CD4-positive, alpha-beta T cell treated with Interferon alpha-2 for 1 hour (primary cell): ENCODE data around the gene SYMPK.

ENCODE experiments used
- DNase-seq, 2 donors: peaks; one replicate each; pipeline ENCODE4 v3.0.0-alpha.2; 2020 to 2022

The SYMPK gene

DNA sequence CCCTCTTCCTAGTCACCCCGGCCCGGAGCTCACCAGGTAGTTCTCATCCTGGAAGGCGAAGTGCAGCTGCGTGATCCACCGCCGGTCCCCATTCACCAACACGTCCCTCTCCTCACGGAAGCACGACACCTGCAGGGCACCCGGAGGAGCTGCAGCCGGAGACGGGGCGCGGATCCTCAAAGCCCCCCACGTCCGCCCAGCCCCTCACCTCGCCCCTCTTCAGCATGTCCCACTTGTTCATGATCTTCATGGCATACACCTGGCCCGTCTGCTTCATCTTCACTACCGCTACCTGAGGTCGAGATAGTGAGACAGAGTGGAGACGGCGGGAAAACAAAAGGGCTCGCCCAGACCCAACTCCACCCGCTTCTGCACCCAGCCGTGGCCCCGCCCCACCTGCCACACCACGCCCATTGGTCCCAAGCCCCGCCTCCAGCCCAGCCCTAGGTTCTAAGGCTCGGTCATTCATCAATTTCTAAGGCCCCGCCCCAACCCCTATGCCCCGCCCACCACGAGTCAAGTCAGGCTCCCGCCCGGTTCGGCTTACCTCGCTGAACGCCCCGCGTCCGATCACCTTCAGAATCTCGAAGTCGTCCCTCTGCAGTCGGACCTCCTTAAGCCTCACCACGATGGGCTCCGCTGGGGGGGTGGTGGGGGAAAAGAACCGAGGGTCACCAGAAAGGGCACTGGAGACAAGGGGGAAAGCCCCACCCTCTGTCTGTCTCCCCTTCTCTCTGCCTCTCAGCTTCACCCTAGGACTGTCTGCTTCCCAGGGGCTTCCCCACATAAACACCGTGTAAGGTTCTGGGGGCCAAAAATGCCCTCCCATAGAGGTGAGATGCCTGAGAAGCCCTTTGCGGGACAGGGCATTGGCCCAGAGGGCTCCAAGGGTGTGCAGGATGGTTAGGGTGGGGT is 83.5 kb downstream of the SYMPK start:
- peak; percentile 84 to 89 for DNase-seq

GRCh38 chr19:45778010-45778661 is 84.8 kb downstream of the SYMPK start:
- no peak for DNase-seq

DNA sequence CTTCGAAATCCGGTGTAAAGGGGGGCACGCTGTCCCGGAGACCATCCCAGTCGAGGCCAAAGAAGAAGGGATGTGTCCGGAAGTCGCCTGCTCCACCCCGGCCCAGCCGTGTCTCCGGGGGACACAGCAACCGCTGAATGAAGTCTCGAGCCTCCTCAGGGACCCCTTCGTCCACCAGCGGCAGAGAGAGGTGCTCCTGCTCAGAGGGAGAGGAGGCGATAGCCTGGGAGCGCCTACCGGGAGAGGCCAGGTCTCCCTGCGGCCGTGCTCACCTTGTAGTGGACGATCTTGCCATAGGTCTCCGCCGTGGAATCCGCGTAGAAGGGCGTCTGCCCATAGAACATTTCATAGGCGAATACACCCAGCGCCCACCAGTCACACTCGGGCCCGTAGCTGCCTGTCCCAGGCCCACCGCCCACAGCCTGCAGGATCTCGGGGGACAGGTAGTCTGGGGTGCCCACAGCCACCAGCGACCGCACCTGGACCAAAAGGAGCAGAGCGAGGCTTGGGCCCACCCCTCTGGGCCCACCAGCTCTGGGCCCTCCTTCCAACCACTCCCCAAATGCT is 85.5 kb downstream of the SYMPK start:
- no peak for DNase-seq

DNA sequence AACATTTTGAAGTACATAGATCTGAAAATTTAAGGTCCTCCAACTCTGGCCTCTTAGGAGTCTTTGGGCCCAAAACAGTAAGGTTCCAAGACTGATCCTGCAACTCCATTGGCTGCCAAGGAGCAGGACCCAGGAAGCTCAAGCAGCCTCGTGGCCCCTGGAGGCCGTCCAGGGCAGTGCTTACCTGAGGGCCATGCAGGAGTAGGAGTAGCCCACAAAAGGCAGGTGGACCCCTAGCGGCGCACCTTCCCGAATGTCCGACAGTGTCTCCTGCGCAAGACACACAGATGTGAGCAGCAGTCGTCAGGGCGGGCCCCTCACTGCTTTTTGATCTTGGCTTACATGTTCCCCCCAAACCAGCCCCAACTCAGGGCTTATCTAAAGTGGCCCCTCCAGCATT is 88.2 kb downstream of the SYMPK start:
- no peak for DNase-seq

- DNase-seq = no peak
Observed at GRCh38 chr19:45773384-45773783, 89.6 kb downstream of the SYMPK start.

DNA sequence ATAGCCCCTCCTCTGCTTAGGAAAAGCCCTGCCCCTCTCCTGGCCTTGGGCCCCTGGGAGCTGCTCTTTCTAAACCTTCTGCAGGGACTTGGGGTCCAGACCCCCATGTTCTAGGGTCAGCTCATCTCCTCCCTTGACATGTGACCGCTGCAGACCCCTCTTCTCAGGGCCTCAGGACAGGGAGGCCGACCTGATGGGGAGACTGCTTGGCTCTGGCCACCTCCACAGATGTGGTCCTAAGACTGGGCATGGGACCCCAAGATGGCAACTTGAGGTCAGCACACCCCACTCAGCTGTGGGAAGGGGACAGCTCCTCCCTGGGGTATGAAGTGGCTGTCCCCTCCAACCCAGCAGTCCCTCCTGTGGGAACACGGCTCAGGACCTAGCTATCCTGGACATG is 90.0 kb downstream of the SYMPK start:
- DNase-seq = no peak

GRCh38 chr19:45772130-45772840 is 90.7 kb downstream of the SYMPK start:
- no peak for DNase-seq

- no peak for DNase-seq
Observed at GRCh38 chr19:45771311-45771933, 91.5 kb downstream of the SYMPK start.

- DNase-seq = peak; percentile 88 to 92
Observed at GRCh38 chr19:45770192-45771101, 92.5 kb downstream of the SYMPK start.

GRCh38 chr19:45769821-45770191 is 93.1 kb downstream of the SYMPK start:
- no peak for DNase-seq

DNA sequence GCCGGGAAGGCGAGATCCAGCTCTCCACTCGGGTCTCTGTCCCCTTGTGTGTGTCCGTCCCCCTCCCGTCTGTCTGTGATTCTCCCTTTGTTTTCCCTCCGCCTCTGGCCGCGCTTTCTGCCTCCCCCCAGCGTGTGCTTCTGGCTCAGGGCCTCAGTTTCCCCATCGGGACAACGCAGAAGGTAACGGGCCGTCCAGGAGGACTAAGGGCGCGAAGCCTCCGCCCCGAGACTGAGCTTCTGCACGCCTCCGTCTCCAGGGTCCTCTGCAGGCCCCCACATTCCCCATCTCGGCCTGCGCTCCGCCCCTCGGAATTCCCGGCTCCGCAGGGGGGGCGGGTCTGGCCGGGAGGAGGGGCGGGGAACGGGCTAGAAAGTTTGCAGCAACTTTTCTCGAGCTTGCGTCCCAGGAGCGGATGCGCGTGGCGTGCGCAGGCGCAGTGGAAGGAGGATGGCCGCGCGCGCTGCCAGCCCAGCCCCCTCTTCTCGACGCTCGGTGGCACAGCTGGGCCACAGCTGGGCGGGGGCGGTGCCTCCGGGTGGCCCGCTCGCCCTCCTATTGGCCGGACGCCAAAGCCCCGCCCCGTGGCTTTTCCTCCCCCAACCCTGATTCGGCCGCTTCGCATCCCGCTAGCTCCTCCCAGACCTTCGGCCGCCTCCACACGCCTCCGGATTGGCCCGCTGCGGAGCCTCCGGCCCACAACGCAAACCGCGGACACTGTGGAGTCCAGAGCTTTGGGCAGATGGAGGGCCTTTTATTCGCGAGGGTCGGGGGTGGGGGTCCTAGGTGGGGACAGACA is 93.8 kb downstream of the SYMPK start, which contains the start of gene SIX5:
Gene SIX5, minus strand, starts transcription at position 269 of the 799 bp plus-strand sequence. CDS start 408 bp downstream, outside the sequence.
- peak; percentile 95 to 97 for DNase-seq

GRCh38 chr19:45768655-45768983 is 94.3 kb downstream of the SYMPK start:
- peak; percentile 30 to 53 for DNase-seq

- DNase-seq = no peak
Observed at GRCh38 chr19:45767881-45768654, 94.9 kb downstream of the SYMPK start.

GRCh38 chr19:45767410-45767880 is 95.5 kb downstream of the SYMPK start:
- DNase-seq = no peak

DNA sequence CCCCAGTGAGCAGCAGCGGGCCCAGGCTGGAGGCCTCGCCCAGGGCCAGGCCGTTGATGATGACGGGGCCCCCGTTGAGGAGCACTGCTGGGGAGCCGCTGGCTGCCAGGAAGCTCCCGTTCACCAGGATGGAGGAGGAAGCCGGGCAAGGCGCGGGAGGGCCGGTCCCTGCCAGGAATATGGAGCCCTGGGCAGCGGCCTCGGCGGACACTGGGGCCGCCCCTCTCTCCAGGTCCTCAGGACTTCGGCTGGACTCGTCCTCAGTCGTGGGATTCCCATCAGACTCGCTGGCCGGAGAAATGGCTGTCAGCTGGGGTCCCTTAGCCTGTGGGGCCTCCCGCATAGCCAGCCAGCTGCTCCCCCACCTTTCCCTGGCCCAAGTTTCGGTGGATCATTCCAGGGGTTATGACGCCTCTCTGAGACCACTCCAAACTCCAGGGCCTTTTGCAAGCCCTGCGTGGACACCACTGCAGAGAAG is 96.0 kb downstream of the SYMPK start:
- no peak for DNase-seq

GRCh38 chr19:45766296-45766868 is 96.6 kb downstream of the SYMPK start:
- no peak for DNase-seq

GRCh38 chr19:45765702-45766295 is 97.1 kb downstream of the SYMPK start:
- DNase-seq = no peak
